Stimulated activated CD8-positive, alpha-beta memory T cell treated with anti-CD3 and anti-CD28 coated beads, Interleukin-7, amount 100 ng/mL, for 24 hours (primary cell): ENCODE data around the gene IPCEF1.
"Not testable (repeated sequence)": the region's sequence is repeated elsewhere in the genome, so short reads cannot be mapped to it uniquely, and the experiment has no call there.

Source experiments
- DNase-seq: peaks from one replicate; pipeline ENCODE4 v3.0.0-alpha.2; 2020; ENCODE audit warnings: low read depth

IPCEF1 gene

DNA sequence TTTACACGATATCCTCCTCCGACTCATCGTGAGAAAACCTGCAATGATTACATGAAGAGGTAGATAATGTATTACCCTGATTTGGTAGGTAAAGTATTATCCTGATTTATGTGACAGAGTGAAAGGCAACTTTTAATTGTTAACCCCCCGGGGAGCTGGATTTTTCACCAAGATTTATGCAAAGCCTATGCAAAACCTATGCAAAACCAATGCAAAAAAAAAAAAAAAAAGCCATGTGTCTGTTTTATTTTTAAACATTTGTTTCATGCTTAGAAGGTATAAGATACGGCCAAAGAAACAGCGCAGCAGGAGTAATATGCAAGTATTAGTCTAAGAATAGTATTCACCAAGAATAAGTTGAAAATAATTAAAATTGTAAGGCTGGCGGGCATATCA lies 109.9 kb downstream of the IPCEF1 start:
- no peak for DNase-seq

DNA sequence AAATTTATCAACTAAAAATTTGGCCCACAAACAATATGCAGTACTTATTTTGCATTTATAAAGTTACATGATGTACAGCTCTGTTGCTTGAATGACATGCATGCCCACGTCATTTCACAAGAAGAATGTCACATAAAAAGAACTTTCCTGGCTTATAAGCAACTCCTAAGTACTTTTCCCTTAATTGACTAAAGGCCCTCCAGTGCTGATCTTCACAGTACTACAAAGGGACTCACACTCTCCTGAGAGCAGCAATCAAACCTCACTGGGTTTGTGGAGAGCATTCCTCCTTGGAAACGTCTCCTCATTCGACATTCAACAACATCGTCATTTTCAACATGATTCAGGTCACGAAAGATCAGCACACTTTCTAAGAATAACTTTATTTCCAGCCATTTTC lies 111.1 kb downstream of the IPCEF1 start:
- DNase-seq = no peak

DNA sequence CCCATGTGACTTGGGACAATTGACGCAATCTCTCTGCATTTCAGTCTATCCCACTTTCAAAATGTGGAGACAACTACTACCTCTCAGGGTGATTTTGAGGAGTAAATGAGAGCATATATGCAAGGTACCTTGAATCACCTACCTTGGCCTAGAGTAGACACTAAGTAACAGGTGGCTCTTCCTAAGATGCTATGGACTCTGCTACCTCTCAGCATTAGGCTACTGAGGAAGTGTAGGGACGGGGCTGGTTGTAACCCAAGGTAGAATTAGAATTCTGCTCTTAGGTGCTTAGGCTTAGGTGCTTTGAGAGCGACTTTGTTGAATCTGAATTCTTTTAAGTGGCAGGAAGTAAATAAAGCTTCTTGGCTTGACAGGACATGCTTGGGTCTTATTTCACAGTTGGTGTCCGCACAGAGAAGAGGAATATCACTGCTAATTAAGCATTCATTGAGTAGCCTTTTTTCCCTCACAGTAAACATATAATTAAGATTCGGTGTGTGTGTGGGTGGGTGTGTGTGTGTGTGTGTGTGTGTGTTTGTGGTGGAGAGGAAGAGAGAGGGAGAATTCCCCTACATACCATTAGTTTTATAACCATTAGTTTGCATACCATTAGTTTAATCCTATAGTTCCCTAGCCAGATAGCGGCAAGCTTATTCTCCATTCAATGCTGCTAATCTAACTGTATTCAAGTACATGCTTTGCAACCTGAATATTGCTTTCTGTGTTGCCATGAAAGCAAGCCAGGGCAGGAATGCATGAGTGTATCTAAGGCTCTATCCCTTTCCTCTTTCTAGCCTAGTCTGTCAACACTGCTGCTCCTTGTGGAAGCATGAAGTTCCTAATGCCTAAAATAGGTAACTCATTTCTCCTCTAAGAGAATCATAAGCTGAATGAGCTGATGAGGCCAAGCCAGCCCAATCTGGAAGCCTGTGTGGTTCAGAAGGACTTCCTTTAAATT lies 112.5 kb downstream of the IPCEF1 start:
- no peak for DNase-seq

DNA sequence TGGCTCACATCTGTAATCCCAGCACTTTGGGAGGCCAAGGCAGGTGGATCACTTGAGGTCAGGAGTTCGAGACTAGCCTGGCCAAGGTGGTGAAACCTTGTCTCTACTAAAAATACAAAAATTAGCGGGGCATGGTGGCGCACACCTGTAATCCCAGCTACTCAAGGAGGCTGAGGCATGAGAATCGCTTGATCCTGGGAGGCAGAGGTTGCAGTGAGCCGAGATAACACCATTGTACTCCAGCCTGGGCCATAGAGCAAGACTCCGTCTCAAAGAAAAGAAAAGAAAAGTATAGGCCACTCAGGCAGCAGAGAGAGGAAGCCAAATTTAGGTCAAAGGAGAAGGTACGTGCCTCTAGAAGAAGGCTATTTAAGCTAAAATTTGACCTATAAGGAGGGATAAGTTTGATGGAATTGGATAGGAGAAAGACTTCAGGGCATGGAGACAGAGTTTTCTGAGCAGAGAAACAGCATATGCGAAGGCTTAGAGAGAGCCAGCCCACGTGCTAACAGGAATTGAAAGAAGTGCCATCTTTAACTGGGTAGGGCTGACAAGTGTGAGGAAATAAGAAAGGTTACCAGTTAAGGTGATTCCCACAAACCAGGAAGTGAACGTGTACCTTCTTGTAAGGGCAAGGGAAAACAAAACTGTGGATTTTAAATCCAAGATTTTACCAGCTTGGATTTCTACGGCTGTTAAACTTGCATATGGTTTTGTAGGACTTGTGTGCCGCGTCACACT lies 113.8 kb downstream of the IPCEF1 start:
- DNase-seq = no peak

DNA sequence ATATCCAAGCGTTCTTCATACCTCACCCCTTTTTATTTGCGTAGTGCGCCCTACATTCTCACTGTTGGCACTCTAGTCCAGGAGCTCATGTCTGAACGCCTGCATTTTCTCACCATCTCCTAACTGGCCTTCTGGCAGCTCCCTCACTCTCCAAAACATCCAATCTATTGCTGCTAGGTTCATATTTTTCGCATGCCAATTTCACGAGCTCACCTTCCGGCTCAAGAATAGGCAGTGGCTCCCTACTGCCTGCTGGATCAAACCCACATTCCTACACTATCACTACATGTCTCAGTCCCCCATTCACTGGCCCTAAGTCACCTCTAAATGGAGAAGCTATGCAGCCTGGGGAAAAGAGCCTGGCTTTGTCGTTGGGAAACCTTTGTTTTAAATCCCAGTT lies 115.0 kb downstream of the IPCEF1 start:
- DNase-seq = no peak

DNA sequence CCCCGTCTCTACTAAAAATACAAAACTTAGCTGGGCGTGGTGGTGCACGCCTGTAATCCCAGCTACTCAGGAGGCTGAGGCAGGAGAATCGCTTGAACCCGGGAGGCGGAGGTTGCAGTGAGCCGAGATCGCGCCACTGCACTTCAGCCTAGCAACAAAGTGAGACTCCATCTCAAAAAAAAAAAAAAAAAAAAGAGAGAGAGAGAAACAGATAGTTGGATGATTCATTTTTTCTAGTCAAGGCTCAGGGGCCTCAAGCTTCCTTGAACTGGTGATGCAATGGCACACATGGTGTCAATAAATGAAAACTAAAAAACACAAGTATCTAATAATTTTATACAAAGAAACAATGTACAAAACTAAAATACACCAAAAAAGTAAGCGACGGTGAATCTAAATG lies 115.5 kb downstream of the IPCEF1 start:
- DNase-seq = not testable (repeated sequence)

DNA sequence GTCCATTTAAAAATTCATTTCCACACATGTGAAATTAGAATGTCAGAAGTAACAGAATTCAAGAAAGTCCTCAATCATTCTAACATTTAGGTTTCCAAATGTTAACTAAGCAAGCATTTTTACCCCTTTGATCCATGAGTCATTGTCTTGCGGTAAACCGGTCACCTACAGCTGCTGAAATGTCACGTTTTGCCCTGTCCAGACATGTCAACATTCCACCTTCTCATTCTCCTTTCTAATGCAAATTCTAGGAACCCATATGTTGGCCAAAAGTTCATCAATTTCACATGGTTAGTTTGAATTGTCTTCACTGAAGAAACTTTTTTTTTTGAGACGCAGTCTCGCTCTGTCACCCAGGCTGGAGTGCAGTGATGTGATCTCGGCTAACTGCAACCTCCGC lies 117.2 kb downstream of the IPCEF1 start:
- no peak for DNase-seq

DNA sequence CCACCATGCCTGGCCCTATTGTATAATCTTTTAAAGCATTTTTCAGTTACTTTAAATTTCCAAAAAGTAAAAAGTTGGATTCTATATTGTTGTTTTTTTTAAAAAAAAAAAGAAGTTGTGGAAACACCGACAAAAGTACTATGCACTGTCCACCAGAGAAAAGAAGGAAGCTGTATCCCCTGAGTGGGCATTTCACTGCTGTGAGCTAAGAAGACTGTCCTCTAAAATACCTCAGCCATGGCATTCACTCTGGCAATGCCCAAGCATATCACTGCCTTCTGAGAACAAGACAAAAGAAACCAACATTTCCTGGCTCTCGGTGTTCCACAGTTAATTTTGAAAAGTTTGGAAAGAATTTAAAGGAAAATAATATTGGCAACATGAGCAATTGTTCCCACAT lies 117.8 kb downstream of the IPCEF1 start:
- no peak for DNase-seq

DNA sequence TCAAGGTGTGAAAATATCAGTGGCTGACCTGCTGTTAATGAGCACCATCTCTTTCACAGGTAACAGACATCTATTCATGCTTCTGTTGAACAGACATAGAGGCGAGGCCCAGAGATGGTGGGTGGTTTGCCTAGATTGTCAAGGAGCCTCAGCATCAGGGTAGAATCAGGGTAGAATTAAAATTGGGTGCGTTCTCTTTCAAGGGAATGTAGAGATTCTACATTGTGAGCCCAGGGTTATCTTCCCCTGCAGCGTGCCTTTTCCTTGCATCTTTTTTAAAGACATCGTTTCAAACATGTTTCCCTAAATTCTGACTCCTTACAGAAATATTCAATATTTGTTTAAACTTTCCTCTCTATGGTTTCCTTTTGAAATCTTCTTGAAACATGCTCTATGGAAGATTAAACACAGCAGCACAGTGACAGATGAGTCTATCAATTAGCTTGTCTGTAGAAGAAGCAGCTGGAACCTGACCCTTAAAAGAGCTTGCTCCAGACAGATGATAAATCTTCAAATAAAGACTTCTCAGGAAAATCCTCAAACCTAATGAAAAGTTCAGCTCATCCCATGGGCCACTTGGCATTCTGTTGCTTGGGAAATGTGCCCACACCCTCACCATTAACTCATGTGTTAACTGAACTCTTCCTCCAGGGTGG lies 119.8 kb downstream of the IPCEF1 start:
- DNase-seq = no peak

DNA sequence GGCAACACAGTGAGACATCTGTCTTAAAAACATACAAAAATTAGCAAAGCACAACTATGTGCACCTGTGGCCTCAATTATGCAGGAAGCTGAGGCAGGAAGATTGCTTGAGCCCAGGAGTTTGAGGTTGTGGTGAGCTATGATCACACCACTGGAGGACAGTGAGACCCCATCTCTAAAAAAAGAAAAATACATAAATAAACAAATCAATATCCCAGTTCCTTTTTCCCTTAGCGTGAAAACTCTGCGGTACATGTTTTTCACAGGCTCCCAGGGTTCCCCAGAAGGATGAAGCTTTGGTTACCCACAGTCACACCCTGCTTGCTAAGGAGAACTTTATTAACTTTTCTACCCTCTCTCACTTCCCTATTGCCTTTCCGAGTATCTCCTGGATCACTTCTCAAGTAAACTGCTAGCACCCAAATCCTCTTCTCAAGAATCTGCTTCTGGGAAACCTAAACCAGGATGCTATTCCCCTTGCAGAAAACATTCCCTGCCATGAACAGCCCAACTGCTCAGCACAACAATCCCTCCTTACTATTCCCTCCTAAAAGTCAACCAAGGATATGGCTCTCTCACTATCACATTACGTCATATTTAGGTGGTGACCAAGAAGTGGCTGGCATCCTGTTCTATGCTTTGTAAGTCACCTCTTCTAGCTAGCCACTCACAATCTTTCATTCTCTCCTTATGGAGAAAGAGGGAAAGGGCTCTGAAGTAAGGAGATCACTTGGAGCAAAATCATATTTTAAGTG lies 122.4 kb downstream of the IPCEF1 start:
- no peak for DNase-seq

DNA sequence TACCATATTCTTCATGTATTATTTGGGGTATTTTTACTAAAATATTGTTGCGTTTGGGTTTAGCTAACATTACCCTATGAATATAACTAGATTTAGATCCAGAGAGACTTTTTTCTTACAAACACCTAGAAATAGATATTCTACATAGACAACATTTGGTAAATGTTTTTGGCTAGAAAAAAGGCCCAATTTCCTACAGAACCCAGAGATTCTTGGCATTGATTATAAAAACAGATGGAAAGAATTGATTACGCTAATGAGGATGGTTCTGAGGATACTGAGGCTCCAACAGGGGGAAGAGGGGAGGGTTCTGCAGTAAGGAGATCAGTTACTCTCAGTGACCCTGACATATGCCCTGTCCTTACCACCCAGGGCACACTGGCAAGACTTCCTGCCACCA lies 123.2 kb downstream of the IPCEF1 start:
- DNase-seq = no peak

DNA sequence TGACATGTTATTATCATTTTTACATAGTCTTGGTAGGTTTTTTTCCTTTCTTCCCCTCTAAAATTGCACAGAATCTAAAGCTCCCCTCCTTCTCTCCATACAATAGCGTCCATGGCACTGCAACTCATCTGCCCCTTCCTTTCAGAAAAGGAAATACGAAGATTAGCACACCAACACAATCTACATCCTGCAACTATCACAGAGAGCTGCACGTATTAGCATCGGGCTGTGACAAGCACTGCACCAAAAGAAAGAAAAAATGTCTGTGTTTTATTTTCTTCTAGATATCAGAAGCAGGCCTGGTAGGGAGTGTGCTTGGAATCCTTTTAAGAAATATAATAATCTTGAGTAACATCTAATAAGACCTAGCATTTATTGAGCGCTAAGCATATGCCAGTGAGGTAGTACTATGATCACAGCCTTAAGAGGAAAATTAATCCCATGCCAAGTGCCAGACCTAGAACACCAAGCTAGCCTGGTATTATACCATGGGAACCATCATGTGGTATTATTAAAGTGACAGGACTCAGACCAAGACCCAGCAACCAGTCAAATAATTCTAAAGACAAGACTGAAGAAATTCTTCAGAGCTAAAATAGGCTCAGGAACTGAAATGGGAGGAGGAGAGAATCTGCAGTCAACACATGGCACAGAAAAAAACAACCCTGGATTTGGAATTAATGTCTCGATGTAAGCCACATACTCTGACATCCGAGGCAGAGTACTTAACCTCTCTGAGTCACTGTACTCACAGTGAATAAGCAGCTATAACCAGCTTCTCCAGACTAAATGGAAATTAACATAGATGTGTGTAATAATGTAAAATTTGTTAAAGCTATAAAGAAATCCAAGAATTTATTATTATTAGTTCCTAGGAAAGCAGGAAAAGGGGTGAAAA lies 124.3 kb downstream of the IPCEF1 start:
- DNase-seq = no peak

DNA sequence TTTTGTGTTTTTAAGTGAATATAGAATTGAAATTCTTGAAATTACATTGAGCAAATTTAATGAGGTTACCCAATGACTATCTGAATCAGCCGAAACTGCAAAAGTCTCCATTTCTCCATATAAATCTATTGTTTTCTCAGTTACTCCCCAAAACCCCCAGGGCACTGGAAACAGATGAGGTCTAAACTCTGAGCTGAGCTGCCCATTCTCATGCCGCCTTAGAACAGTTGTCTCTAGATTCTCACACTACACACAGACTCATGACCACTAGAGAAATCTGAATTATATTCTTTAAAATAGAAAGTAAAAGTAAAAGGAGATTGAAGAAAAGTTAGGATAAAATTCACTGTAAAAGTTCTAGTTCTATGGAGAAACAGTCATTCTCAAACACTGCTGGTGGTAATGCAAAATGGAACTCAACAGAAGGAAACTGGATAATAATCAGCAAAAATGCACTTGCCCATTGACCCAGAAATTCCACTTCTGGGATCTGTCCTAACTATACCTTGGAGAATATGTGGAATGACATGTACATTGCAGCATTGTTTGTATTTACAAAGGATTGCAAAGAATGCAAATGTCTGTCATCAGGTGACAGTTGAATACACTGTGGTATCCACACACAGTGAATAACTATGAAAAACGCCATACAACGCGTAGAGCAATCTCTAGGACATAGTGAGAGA lies 125.5 kb downstream of the IPCEF1 start:
- DNase-seq = no peak

DNA sequence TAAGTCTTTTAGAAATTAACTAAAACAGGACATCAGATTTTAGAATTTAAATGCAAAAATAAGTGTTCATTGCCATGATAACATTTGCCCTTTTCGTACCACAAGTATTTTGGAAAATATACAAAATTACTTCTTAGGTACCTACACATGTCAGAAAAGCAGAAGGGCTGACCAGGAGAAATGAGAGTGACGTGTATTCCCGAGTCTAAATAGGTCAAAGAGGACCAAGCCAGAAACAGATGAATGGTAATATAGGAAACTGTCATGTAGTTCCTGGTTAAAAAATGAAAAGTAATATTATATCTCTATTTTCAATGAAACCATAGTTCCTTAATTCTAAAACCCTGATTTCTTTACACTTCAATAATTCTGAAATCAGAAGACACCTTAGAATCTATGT lies 126.2 kb downstream of the IPCEF1 start:
- DNase-seq = no peak

DNA sequence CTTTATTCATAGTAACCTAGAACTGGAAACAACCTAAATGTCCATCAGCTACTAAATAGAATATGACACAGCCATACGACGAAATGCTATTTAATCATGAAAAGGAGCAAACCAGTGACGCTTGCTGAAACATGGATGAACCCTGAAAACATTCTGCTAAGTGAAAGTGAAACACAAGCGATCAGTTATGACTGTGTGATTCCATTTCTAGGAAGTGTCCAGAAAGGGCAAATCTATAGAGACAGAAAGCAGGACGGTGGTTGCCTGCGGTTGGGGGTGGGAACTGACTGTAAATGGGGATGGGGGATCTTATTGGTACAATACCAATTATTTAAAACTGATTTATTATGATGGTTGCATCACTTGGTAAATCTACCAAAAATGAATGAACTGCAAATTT lies 126.8 kb downstream of the IPCEF1 start:
- peak; percentile 32 for DNase-seq

DNA sequence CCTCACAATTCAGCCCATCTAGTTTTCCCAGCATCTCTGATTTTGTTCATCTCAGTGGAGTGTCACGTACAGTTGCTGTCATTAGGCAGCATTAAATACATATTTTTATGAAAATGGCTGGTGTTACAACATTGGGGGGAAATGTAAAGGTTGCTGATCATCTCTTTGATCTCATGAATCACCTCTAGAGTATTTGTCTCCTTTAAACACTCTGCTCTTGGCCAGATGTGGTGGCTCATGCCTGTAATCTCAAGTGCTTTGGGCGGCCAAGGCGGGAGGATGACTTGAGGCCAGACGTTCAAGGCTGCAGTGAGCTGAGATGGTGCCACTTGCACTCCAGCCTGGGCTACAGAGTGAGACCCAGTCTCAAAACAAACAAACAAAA lies 128.1 kb downstream of the IPCEF1 start:
- DNase-seq = no peak

DNA sequence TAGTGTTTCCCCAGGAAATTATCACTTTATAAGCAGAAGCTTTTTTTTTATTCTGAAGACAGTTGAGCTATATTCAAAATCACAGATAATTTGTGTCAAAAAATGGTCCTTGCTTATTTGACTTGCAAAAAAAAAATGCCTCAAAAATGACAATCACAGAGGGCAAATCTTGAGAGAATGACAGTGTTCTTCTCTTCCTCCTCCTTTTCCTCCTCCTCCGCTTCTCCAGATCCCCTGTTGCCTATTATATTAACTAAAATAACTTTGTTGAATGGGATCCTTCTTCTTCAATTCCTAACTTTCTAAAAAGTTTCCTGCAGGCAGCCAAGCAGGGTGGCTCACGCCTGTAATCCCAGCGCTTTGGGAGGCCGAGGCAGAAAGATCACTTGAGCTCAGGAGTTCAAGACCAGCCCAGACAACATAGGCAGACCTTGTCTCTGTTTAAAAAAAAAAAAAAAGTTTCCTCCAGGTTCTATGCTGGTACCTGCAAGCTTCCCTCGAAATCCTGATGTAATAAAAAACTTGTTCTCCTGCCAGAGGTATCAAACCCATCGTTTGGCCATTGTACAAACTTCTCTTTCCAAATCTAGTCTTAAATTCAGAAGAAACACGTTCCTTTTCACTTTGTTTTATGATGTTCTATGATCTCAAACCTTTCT lies 128.6 kb downstream of the IPCEF1 start:
- DNase-seq = no peak

DNA sequence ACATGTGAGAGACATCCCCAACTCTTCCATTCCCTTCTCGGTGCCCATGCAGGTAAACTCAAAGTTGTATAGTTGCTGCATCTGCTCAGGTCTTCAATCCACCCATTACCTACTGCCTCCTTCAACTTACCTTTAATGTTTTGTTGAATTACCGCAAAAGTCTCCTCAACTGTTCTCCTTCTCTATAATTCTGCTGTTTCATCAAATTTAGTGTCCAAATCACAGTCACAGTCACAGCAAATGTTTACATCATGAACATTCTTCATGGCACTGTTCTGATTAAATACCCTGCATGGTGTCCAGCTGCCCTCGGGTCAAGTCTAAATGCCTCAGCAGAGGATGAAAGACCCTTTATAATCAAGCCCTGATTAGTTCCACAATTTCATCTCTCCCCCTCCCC lies 130.1 kb downstream of the IPCEF1 start:
- no peak for DNase-seq

DNA sequence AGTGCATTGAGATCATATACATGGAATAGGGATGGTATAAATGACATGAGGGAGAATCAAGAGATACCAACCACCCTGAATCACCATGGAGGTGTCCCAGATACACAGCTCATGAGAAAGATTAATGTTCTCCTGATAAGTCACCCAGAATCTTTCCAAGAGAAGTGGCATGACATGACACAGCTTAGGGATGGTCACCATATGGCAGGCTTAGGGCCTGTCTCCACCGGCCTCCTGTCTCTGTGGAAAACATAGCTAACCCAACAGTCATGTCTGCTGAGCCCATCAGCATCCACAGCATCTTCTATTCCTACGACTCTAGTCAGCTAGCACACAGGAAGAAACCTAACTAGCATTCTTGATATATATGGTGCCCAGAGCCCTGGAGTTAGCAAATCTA lies 133.3 kb downstream of the IPCEF1 start:
- no peak for DNase-seq

DNA sequence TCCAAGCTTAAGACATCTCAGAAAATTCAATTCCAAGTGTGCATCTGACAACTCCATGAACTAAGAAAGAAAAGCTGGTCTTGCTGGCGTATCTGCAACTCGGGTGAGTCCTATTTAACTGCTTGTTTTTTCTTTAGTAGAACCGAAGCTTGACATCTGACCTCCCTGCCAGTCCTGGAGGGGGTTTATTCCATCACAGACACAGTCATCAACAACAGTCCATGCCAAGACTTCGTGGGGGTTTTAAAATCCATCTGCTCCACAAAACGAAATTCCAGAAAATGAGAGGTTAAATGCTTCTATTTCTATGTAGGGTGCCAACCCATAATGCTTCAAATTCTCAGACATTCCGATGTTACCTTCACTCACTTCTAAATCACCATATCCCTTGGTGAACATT lies 133.9 kb downstream of the IPCEF1 start:
- DNase-seq = no peak
